Smooth muscle cell (in vitro differentiated cells): ENCODE results near the gene FAM20A. TPM values are rescaled to one million over a fixed set of nuclear protein-coding genes. Genes with fewer than 3 reads are reported as not detected.
A peak's percentile ranks its signal among the peaks of the same experiment; 100 is the strongest.

ENCODE experiments used
- DNase-seq: peaks from one replicate; lab custom pipeline; 2025; ENCODE audit not compliant: unreplicated experiment; lab: John Stamatoyannopoulos, UW
- H2AFZ ChIP-seq: fragments of 200-600 bp; sonication (generic); 2 replicates; pipeline ENCODE4 v1.6.0; 2016; ENCODE audit warnings: antibody characterized with exemption, low read depth, mild to moderate bottlenecking
- H3F3A ChIP-seq: fragments of 200-600 bp; sonication (generic); 2 replicates; pipeline ENCODE4 v1.6.0; 2017; ENCODE audit warnings: antibody characterized with exemption, low read depth
- H3K27ac ChIP-seq: fragments of 200-600 bp; sonication (generic); 2 replicates; pipeline ENCODE4 v1.5.1; 2016; ENCODE audit warnings: low read depth, mild to moderate bottlenecking
- H3K27me3 ChIP-seq: fragments of 200-600 bp; sonication (generic); 2 replicates; pipeline ENCODE4 v1.6.1; 2016; ENCODE audit warnings: low read depth, mild to moderate bottlenecking
- H3K36me3 ChIP-seq: fragments of 200-600 bp; sonication (generic); 2 replicates; pipeline ENCODE4 v1.5.1; 2016; ENCODE audit warnings: low read depth
- H3K4me1 ChIP-seq: fragments of 200-600 bp; sonication (generic); 2 replicates; pipeline ENCODE4 v1.5.1; 2016; ENCODE audit warnings: low read depth
- H3K4me2 ChIP-seq: fragments of 200-600 bp; sonication (generic); 2 replicates; pipeline ENCODE4 v1.6.0; 2016; ENCODE audit warnings: mild to moderate bottlenecking
- H3K4me3 ChIP-seq: fragments of 200-600 bp; sonication (generic); 2 replicates; pipeline ENCODE4 v1.5.1; 2016; ENCODE audit warnings: mild to moderate bottlenecking
- H3K79me2 ChIP-seq: fragments of 200-600 bp; sonication (generic); 2 replicates; pipeline ENCODE4 v1.6.0; 2016; ENCODE audit warnings: low read depth, mild to moderate bottlenecking
- H3K9ac ChIP-seq: fragments of 200-600 bp; sonication (generic); 2 replicates; pipeline ENCODE4 v1.6.0; 2016; ENCODE audit warnings: low read depth
- H3K9me3 ChIP-seq: fragments of 200-600 bp; sonication (generic); replicated peaks from 2 replicates; pipeline ENCODE4 v1.5.1; 2016; ENCODE audit warnings: low read depth
- H4K20me1 ChIP-seq: fragments of 200-600 bp; sonication (generic); 2 replicates; pipeline ENCODE4 v1.6.0; 2016; ENCODE audit warnings: low read depth
- CTCF ChIP-seq: fragments of 200-600 bp; sonication (generic); IDR thresholded peaks from 2 replicates; pipeline ENCODE4 v1.5.1; 2017; ENCODE audit warnings: borderline replicate concordance, mild to moderate bottlenecking, antibody characterized with exemption; ENCODE audit not compliant: insufficient read depth, poor library complexity, severe bottlenecking
- WGBS: methylation state at CpG from one replicate; pipeline ENCODE4 v1.1.7; 2016; ENCODE audit warnings: low lambda C conversion rate; 5-methylcytosine and 5-hydroxymethylcytosine counted together
- polyA plus RNA-seq: library from polyadenylated mRNA; unstranded; fragments of >200 nt; fragmentation: Nextera tagmentation; extraction: Ambion mirVana; gene quantifications from 2 replicates; pipeline ENCODE4 v1.2.1, GENCODE V29; 2016
- total RNA-seq: library from RNA; depleted of rRNA; stranded (reverse); fragments of >200 nt; gene quantifications from 2 replicates; pipeline ENCODE4 v1.2.3, GENCODE V29; 2014

FAM20A gene
- total and polyA plus RNA-seq, 2 experiments from 2014 or later, result 4.6 to 10.8 TPM

- Histone ChIP-seq H3K27me3 (peaks cover 30% of the 10 kb centered on the region), H3K4me3 (no peak overlapping the region), H4K20me1 (no peaks in the 10 kb centered on the region), H3F3A (peaks cover 5% of the 10 kb centered on the region), H3K27ac (no peak overlapping the region), H2AFZ (no peak overlapping the region), H3K4me2 (no peak overlapping the region), H3K36me3 (no peaks in the 10 kb centered on the region), H3K9me3 (peaks cover 4% of the 10 kb centered on the region), H3K79me2 (no peaks in the 10 kb centered on the region), H3K9ac (no peak overlapping the region), H3K4me1 (no peaks in the 10 kb centered on the region)
- DNase-seq, result no peak
- no peak for TF ChIP-seq CTCF
- 90% methylated on average over 6 of the region's 6 CpGs for WGBS
Observed at GRCh38 chr17:68603027-68603426, 1.9 kb upstream of the FAM20A start.

GRCh38 chr17:68602289-68602688 lies 1.1 kb upstream of the FAM20A start:
- DNase-seq, result no peak
- Histone ChIP-seq H3K4me2 (no peak overlapping the region), H3K4me1 (no peaks in the 10 kb centered on the region), H3K27ac (no peak overlapping the region), H2AFZ (no peak overlapping the region), H3K36me3 (no peaks in the 10 kb centered on the region), H3K27me3 (peaks cover 30% of the 10 kb centered on the region), H3K4me3 (no peak overlapping the region), H3K79me2 (no peaks in the 10 kb centered on the region), H3K9ac (no peak overlapping the region), H3K9me3 (no peaks in the 10 kb centered on the region), H3F3A (peaks cover 5% of the 10 kb centered on the region), H4K20me1 (no peaks in the 10 kb centered on the region)
- TF ChIP-seq CTCF, result no peak
- WGBS, result 60% methylated on average over 5 of the region's 5 CpGs

- peaks cover 30% of the 10 kb centered on the region for H3K27me3 ChIP-seq
- H3F3A ChIP-seq, result peaks cover 5% of the 10 kb centered on the region
- H3K27ac ChIP-seq, result no peak overlapping the region
- H3K79me2 ChIP-seq, result no peaks in the 10 kb centered on the region
- H3K4me2 ChIP-seq, result peak overlapping the region; percentile 93
- H3K4me1 ChIP-seq, result no peaks in the 10 kb centered on the region
- no peak overlapping the region for H2AFZ ChIP-seq
- no peaks in the 10 kb centered on the region for H3K36me3 ChIP-seq
- peak overlapping the region; percentile 80 for H3K4me3 ChIP-seq
- H3K9me3 ChIP-seq, result no peaks in the 10 kb centered on the region
- H4K20me1 ChIP-seq, result no peaks in the 10 kb centered on the region
- WGBS, result 67% methylated on average over 6 of the region's 6 CpGs
- TF ChIP-seq CTCF, result no peak
- DNase-seq, result no peak
- H3K9ac ChIP-seq, result no peak overlapping the region
Observed at GRCh38 chr17:68601565-68602288, 560 bp upstream of the FAM20A start.
